DMS114 treated with DMSO at 0.1 percent for 48 hours (cell line): ENCODE results near the gene IFNK.
"Not testable (repeated sequence)": the region's sequence is repeated elsewhere in the genome, so short reads cannot be mapped to it uniquely, and the experiment has no call there.

Experiments used
- DNase-seq: peaks from one replicate; lab custom pipeline; 2025; ENCODE audit not compliant: unreplicated experiment; lab: John Stamatoyannopoulos, UW

The IFNK gene

GRCh38 chr9:27524236-27524635, at the start of gene IFNK:
IFNK (plus strand) TSS chr9:27524290; CDS start chr9:27524337, 47 bp downstream.
- no peak for DNase-seq

GRCh38 chr9:27474305-27474704, 49.8 kb upstream of the IFNK start:
- no peak for DNase-seq

GRCh38 chr9:27475057-27475595, 49.0 kb upstream of the IFNK start:
- no peak for DNase-seq

- no peak for DNase-seq
Measured at GRCh38 chr9:27476870-27477515, 47.1 kb upstream of the IFNK start.

- no peak for DNase-seq
Measured at GRCh38 chr9:27478322-27478721, 45.8 kb upstream of the IFNK start.

- DNase-seq: no peak
Measured at GRCh38 chr9:27482709-27483108, 41.4 kb upstream of the IFNK start.

- DNase-seq: no peak
Measured at GRCh38 chr9:27483576-27483975, 40.5 kb upstream of the IFNK start.

GRCh38 chr9:27485158-27485557, 38.9 kb upstream of the IFNK start:
- no peak for DNase-seq

GRCh38 chr9:27487128-27487640, 36.9 kb upstream of the IFNK start:
- DNase-seq: no peak

- DNase-seq: no peak
Measured at GRCh38 chr9:27487927-27488326, 36.2 kb upstream of the IFNK start.

GRCh38 chr9:27489087-27489876, 34.8 kb upstream of the IFNK start:
- DNase-seq: no peak

- DNase-seq: no peak
Measured at GRCh38 chr9:27491154-27491553, 32.9 kb upstream of the IFNK start.

GRCh38 chr9:27495480-27496134, 28.5 kb upstream of the IFNK start:
- DNase-seq: no peak

- DNase-seq: no peak
Measured at GRCh38 chr9:27496135-27496504, 28.0 kb upstream of the IFNK start.

GRCh38 chr9:27497883-27498417, 26.1 kb upstream of the IFNK start:
- no peak for DNase-seq

- DNase-seq: no peak
Measured at GRCh38 chr9:27499451-27499850, 24.6 kb upstream of the IFNK start.

- not testable (repeated sequence) for DNase-seq
Measured at GRCh38 chr9:27500902-27501301, 23.2 kb upstream of the IFNK start.

GRCh38 chr9:27503623-27504022, 20.5 kb upstream of the IFNK start:
- no peak for DNase-seq

GRCh38 chr9:27504259-27504658, 19.8 kb upstream of the IFNK start:
- no peak for DNase-seq

GRCh38 chr9:27505744-27506161, 18.3 kb upstream of the IFNK start:
- DNase-seq: no peak

- DNase-seq: no peak
Measured at GRCh38 chr9:27506981-27507380, 17.1 kb upstream of the IFNK start.
